Measurements from ENCODE around the gene CA10. TPM values are rescaled to one million over a fixed set of nuclear protein-coding genes. Genes with fewer than 3 reads are reported as not detected.

CA10 gene
- total RNA-seq, 1 donor from 2014 or later: not detected

GRCh38 chr17:51841669-51842068 is 316.8 kb downstream of the CA10 start:
- Mint-ChIP-seq H3K4me3 (no peak overlapping the region), H3K27ac (no peak overlapping the region), H3K9me3 (no peaks in the 10 kb centered on the region), H3K27me3 (peaks cover 3% of the 10 kb centered on the region), H3K36me3 (ENCODE audit: low read depth) (no peaks in the 10 kb centered on the region), H3K4me1 (no peaks in the 10 kb centered on the region)
- intact Hi-C loops (cut with micrococcal nuclease): no loop called here
- no peak for DNase-seq

GRCh38 chr17:51840688-51841087 is 317.8 kb downstream of the CA10 start:
- DNase-seq: no peak
- no peak overlapping the region for H3K4me3 Mint-ChIP-seq
- H3K27ac Mint-ChIP-seq: no peak overlapping the region
- intact Hi-C loops (cut with micrococcal nuclease): no loop called here
- H3K4me1 Mint-ChIP-seq: no peaks in the 10 kb centered on the region
- no peaks in the 10 kb centered on the region for H3K9me3 Mint-ChIP-seq
- H3K36me3 Mint-ChIP-seq (ENCODE audit: low read depth): no peaks in the 10 kb centered on the region
- H3K27me3 Mint-ChIP-seq: peaks cover 3% of the 10 kb centered on the region

GRCh38 chr17:51833620-51834019 is 324.9 kb downstream of the CA10 start:
- Mint-ChIP-seq H3K27ac (no peak overlapping the region), H3K4me1 (no peaks in the 10 kb centered on the region), H3K36me3 (ENCODE audit: low read depth) (no peaks in the 10 kb centered on the region), H3K4me3 (no peak overlapping the region), H3K27me3 (peaks cover 2% of the 10 kb centered on the region), H3K9me3 (no peaks in the 10 kb centered on the region)
- intact Hi-C loops (cut with micrococcal nuclease): no loop called here
- no peak for DNase-seq

GRCh38 chr17:51833045-51833444 is 325.5 kb downstream of the CA10 start:
- Mint-ChIP-seq H3K4me3 (no peak overlapping the region), H3K27ac (no peak overlapping the region), H3K9me3 (no peaks in the 10 kb centered on the region), H3K27me3 (peaks cover 2% of the 10 kb centered on the region), H3K4me1 (no peaks in the 10 kb centered on the region), H3K36me3 (ENCODE audit: low read depth) (no peaks in the 10 kb centered on the region)
- intact Hi-C loops (cut with micrococcal nuclease): no loop called here
- no peak for DNase-seq

- H3K27me3 Mint-ChIP-seq: peaks cover 2% of the 10 kb centered on the region
Observed at GRCh38 chr17:51830886-51831285, 327.6 kb downstream of the CA10 start.

GRCh38 chr17:51830451-51830850 is 328.1 kb downstream of the CA10 start:
- Mint-ChIP-seq H3K4me3 (no peak overlapping the region), H3K27me3 (peaks cover 2% of the 10 kb centered on the region), H3K9me3 (no peaks in the 10 kb centered on the region), H3K27ac (no peak overlapping the region), H3K36me3 (ENCODE audit: low read depth) (no peaks in the 10 kb centered on the region), H3K4me1 (no peaks in the 10 kb centered on the region)
- intact Hi-C loops (cut with micrococcal nuclease): no loop called here
- no peak for DNase-seq

More at GRCh38 chr17:51830886-51831285, 327.6 kb downstream of the CA10 start:
- Mint-ChIP-seq H3K36me3 (ENCODE audit: low read depth) (no peaks in the 10 kb centered on the region), H3K4me1 (no peaks in the 10 kb centered on the region), H3K4me3 (no peak overlapping the region), H3K9me3 (no peaks in the 10 kb centered on the region), H3K27ac (no peak overlapping the region)
- intact Hi-C loops (cut with micrococcal nuclease): no loop called here
- no peak for DNase-seq

- Mint-ChIP-seq H3K4me1 (no peaks in the 10 kb centered on the region), H3K4me3 (no peak overlapping the region), H3K27me3 (peaks cover 2% of the 10 kb centered on the region), H3K36me3 (ENCODE audit: low read depth) (no peaks in the 10 kb centered on the region), H3K9me3 (no peaks in the 10 kb centered on the region), H3K27ac (no peak overlapping the region)
- intact Hi-C loops (cut with micrococcal nuclease): no loop called here
- no peak for DNase-seq
Observed at GRCh38 chr17:51828901-51829300, 329.6 kb downstream of the CA10 start.

- no peak for DNase-seq
- Mint-ChIP-seq H3K4me3 (no peak overlapping the region), H3K27me3 (peaks cover 4% of the 10 kb centered on the region), H3K9me3 (no peaks in the 10 kb centered on the region), H3K36me3 (ENCODE audit: low read depth) (no peaks in the 10 kb centered on the region), H3K27ac (no peak overlapping the region), H3K4me1 (no peaks in the 10 kb centered on the region)
- intact Hi-C loops (cut with micrococcal nuclease): no loop called here
Observed at GRCh38 chr17:51827140-51827539, 331.4 kb downstream of the CA10 start.

- Mint-ChIP-seq H3K9me3 (no peaks in the 10 kb centered on the region), H3K4me1 (no peaks in the 10 kb centered on the region)
- intact Hi-C loops (cut with micrococcal nuclease): no loop called here
Observed at GRCh38 chr17:51820766-51821165, 337.7 kb downstream of the CA10 start.

GRCh38 chr17:51820252-51820651 is 338.3 kb downstream of the CA10 start:
- H3K27ac Mint-ChIP-seq: no peak overlapping the region
- H3K4me3 Mint-ChIP-seq: no peak overlapping the region
- H3K36me3 Mint-ChIP-seq (ENCODE audit: low read depth): no peaks in the 10 kb centered on the region
- intact Hi-C loops (cut with micrococcal nuclease): no loop called here
- H3K4me1 Mint-ChIP-seq: no peaks in the 10 kb centered on the region
- no peaks in the 10 kb centered on the region for H3K9me3 Mint-ChIP-seq
- DNase-seq: no peak
- peaks cover 3% of the 10 kb centered on the region for H3K27me3 Mint-ChIP-seq

More at GRCh38 chr17:51820766-51821165, 337.7 kb downstream of the CA10 start:
- Mint-ChIP-seq H3K27me3 (peaks cover 3% of the 10 kb centered on the region), H3K36me3 (ENCODE audit: low read depth) (no peaks in the 10 kb centered on the region), H3K4me3 (no peak overlapping the region), H3K27ac (no peak overlapping the region)
- DNase-seq: no peak

- H3K27ac Mint-ChIP-seq: peak overlapping the region; percentile 13
- intact Hi-C loops (cut with micrococcal nuclease): no loop called here
- H3K27me3 Mint-ChIP-seq: peaks cover 3% of the 10 kb centered on the region
- no peaks in the 10 kb centered on the region for H3K4me1 Mint-ChIP-seq
- no peak for DNase-seq
- no peak overlapping the region for H3K4me3 Mint-ChIP-seq
- no peaks in the 10 kb centered on the region for H3K9me3 Mint-ChIP-seq
- no peaks in the 10 kb centered on the region for H3K36me3 Mint-ChIP-seq (ENCODE audit: low read depth)
Observed at GRCh38 chr17:51819341-51820219, 338.9 kb downstream of the CA10 start.

- H3K9me3 Mint-ChIP-seq: no peaks in the 10 kb centered on the region
- peaks cover 3% of the 10 kb centered on the region for H3K27me3 Mint-ChIP-seq
- no peak for DNase-seq
- no peaks in the 10 kb centered on the region for H3K4me1 Mint-ChIP-seq
- no peak overlapping the region for H3K4me3 Mint-ChIP-seq
- H3K36me3 Mint-ChIP-seq (ENCODE audit: low read depth): no peaks in the 10 kb centered on the region
- intact Hi-C loops (cut with micrococcal nuclease): no loop called here
- no peak overlapping the region for H3K27ac Mint-ChIP-seq
Observed at GRCh38 chr17:51818777-51819176, 339.7 kb downstream of the CA10 start.

- H3K4me1 Mint-ChIP-seq: no peaks in the 10 kb centered on the region
Observed at GRCh38 chr17:51817955-51818354, 340.6 kb downstream of the CA10 start.

GRCh38 chr17:51817117-51817516 is 341.4 kb downstream of the CA10 start:
- H3K27me3 Mint-ChIP-seq: no peaks in the 10 kb centered on the region
- no peak overlapping the region for H3K27ac Mint-ChIP-seq
- intact Hi-C loops (cut with micrococcal nuclease): no loop called here
- no peaks in the 10 kb centered on the region for H3K36me3 Mint-ChIP-seq (ENCODE audit: low read depth)
- DNase-seq: no peak
- no peak overlapping the region for H3K4me3 Mint-ChIP-seq
- no peaks in the 10 kb centered on the region for H3K4me1 Mint-ChIP-seq
- no peaks in the 10 kb centered on the region for H3K9me3 Mint-ChIP-seq

More at GRCh38 chr17:51817955-51818354, 340.6 kb downstream of the CA10 start:
- Mint-ChIP-seq H3K27ac (no peak overlapping the region), H3K36me3 (ENCODE audit: low read depth) (no peaks in the 10 kb centered on the region), H3K27me3 (peaks cover 3% of the 10 kb centered on the region), H3K4me3 (no peak overlapping the region), H3K9me3 (no peaks in the 10 kb centered on the region)
- no peak for DNase-seq
- intact Hi-C loops (cut with micrococcal nuclease): no loop called here

GRCh38 chr17:51815097-51815496 is 343.4 kb downstream of the CA10 start:
- DNase-seq: no peak
- H3K4me3 Mint-ChIP-seq: no peak overlapping the region
- H3K9me3 Mint-ChIP-seq: no peaks in the 10 kb centered on the region
- H3K27me3 Mint-ChIP-seq: no peaks in the 10 kb centered on the region
- H3K4me1 Mint-ChIP-seq: no peaks in the 10 kb centered on the region
- H3K27ac Mint-ChIP-seq: no peak overlapping the region
- no peaks in the 10 kb centered on the region for H3K36me3 Mint-ChIP-seq (ENCODE audit: low read depth)
- intact Hi-C loops (cut with micrococcal nuclease): no loop called here
